ENCODE data around the gene ICE1. TPM values are rescaled to one million over a fixed set of nuclear protein-coding genes. Genes with fewer than 3 reads are reported as not detected.
"Not testable (repeated sequence)": the region's sequence is repeated elsewhere in the genome, so short reads cannot be mapped to it uniquely, and the experiment has no call there.

The ICE1 gene
- total and polyA plus RNA-seq, 2 donors = 11.1 to 20.3 TPM

DNA sequence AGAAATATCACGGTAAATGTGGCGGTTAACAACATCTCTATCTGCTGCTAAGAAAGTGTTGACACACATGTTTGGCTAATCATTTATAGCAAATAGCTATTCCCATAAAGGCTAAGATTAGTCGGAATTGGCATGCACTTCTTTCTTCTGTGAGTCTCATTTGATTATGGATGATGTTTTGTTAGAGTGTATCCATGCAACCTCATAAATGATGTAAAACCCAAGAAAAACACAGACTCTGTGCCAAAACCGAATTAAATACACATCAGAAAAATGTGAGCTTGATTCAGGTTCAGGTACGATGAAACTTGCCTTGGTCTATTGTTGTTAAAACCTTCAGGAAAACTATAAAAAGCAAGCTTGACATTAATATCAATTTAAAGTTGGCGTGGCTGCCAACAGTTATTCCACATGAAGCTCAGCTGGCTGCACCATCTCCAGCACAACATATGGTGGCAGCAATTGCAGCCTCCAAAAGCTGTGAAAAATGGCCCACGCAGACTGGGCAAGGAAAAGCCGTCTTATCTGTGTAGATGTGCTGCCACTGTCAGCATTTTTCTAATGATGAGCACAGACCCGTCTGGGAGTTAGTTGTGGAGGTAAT lies 41.1 kb upstream of the ICE1 start:
- no peaks in the 10 kb centered on the region for H3K27me3 ChIP-seq (ENCODE audit: control insufficient read depth in 2 of 2, insufficient read depth in 1 of 2, low read length in 1 of 2)
- no peak for DNase-seq (ENCODE audit: low read depth in 6 of 9, low spot score in 9 of 9)
- H3K9me3 ChIP-seq (ENCODE audit: control insufficient read depth in 2 of 2, insufficient read depth in 1 of 2, low read length in 1 of 2) = peaks cover 0 to under 1% of the 10 kb centered on the region in 2 donors
- no peak overlapping the region for H3K27ac ChIP-seq (ENCODE audit: low read depth in 1 of 2, low read length in 1 of 2)
- no peaks in the 10 kb centered on the region for H3K36me3 ChIP-seq (ENCODE audit: control insufficient read depth in 2 of 2, insufficient read depth in 2 of 2, low read length in 1 of 2)
- H3K4me3 ChIP-seq (ENCODE audit: low read length in 2 of 2) = no peak overlapping the region
- 92% methylated on average over 9 of the region's 9 CpGs for WGBS
- no peaks in the 10 kb centered on the region for H3K4me1 ChIP-seq (ENCODE audit: control insufficient read depth in 2 of 2, insufficient read depth in 2 of 2, low read length in 2 of 2)

DNA sequence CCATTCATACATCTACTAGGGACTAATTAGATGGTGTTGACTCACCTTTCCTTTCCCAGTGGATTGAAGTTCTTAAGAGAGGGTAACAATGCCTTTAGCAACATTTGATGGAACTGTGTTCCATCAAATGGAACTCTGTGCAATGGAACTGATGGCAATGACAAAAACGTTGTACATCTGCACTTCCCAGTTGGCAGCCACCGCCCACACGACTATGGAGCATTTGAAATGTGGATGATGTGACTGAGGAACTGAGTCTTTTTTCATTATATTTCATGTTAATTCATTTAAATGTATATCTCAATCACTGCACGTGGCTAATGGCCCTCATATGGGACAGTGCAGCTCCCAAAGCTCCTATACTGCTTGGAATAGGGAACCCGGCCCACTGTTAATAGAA lies 39.0 kb upstream of the ICE1 start:
- Histone ChIP-seq H3K36me3 (ENCODE audit: control insufficient read depth in 2 of 2, insufficient read depth in 2 of 2, low read length in 1 of 2) (no peaks in the 10 kb centered on the region), H3K9me3 (ENCODE audit: control insufficient read depth in 2 of 2, insufficient read depth in 1 of 2, low read length in 1 of 2) (no peaks in the 10 kb centered on the region), H3K4me1 (ENCODE audit: control insufficient read depth in 2 of 2, insufficient read depth in 2 of 2, low read length in 2 of 2) (no peaks in the 10 kb centered on the region), H3K27me3 (ENCODE audit: control insufficient read depth in 2 of 2, insufficient read depth in 1 of 2, low read length in 1 of 2) (no peaks in the 10 kb centered on the region), H3K4me3 (ENCODE audit: low read length in 2 of 2) (no peak overlapping the region), H3K27ac (ENCODE audit: low read depth in 1 of 2, low read length in 1 of 2) (no peak overlapping the region)
- WGBS = 89% methylated on average over 5 of the region's 5 CpGs
- no peak for DNase-seq (ENCODE audit: low read depth in 6 of 9, low spot score in 9 of 9)

DNA sequence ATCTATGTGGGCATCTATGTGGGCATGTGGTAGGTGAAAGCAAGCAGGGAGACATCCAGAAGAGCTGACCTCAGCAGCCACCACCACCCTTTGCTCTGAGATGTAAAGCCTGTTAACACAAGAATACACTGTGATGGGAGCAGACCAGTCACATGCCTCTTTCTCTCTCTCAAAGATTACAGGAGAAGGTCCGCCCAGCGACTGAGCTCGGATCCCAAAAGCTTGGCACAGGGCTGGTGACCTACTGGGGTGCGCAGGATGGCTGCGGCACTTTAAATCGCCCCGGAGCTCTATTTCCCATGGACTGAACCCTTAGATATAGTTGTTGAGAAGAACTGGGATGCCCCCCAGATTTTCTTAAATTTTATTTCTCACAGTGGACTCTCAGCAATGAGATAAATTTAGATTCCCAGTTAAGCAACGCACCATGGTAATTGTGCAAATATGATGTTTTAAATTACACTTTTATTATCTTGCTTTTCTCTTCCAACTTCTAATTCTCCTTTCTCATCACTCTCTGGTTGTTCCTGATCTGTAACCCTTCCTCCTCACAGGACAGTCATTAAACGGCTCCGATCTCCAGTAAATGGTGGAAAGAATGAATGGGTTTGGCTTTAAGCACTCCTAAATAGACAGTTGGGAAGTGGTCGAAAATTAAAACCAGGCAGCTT lies 37.7 kb upstream of the ICE1 start:
- H3K36me3 ChIP-seq (ENCODE audit: control insufficient read depth in 2 of 2, insufficient read depth in 2 of 2, low read length in 1 of 2) = no peaks in the 10 kb centered on the region
- H3K4me1 ChIP-seq (ENCODE audit: control insufficient read depth in 2 of 2, insufficient read depth in 2 of 2, low read length in 2 of 2) = no peaks in the 10 kb centered on the region
- H3K4me3 ChIP-seq (ENCODE audit: low read length in 2 of 2) = no peak overlapping the region
- no peaks in the 10 kb centered on the region for H3K27me3 ChIP-seq (ENCODE audit: control insufficient read depth in 2 of 2, insufficient read depth in 1 of 2, low read length in 1 of 2)
- H3K27ac ChIP-seq (ENCODE audit: low read depth in 1 of 2, low read length in 1 of 2) = no peak overlapping the region
- WGBS = 93% methylated on average over 11 of the region's 11 CpGs
- no peak for DNase-seq (ENCODE audit: low read depth in 6 of 9, low spot score in 9 of 9)
- no peaks in the 10 kb centered on the region for H3K9me3 ChIP-seq (ENCODE audit: control insufficient read depth in 2 of 2, insufficient read depth in 1 of 2, low read length in 1 of 2)

DNA sequence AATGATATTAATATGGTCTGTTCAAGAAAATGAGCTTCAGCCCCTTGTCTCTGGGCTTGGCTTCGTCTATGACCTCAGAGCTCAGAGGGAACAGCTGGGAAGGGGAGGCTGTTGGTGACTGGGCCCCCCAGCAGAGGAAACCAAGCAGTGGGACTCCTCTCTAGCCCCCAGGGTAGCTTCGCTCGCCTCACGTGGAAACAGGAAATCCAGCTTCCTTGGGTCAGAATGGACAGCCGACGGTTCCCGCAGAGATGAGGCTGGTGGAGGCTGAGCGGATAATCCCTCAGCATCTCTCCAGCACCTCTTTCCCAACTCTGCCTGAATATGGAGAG lies 37.2 kb upstream of the ICE1 start:
- no peaks in the 10 kb centered on the region for H3K36me3 ChIP-seq (ENCODE audit: control insufficient read depth in 2 of 2, insufficient read depth in 2 of 2, low read length in 1 of 2)
- no peaks in the 10 kb centered on the region for H3K27me3 ChIP-seq (ENCODE audit: control insufficient read depth in 2 of 2, insufficient read depth in 1 of 2, low read length in 1 of 2)
- WGBS = 50% methylated on average over 8 of the region's 8 CpGs
- H3K4me3 ChIP-seq (ENCODE audit: low read length in 2 of 2) = no peak overlapping the region
- no peak for DNase-seq (ENCODE audit: low read depth in 6 of 9, low spot score in 9 of 9)
- no peak overlapping the region for H3K27ac ChIP-seq (ENCODE audit: low read depth in 1 of 2, low read length in 1 of 2)
- no peaks in the 10 kb centered on the region for H3K9me3 ChIP-seq (ENCODE audit: control insufficient read depth in 2 of 2, insufficient read depth in 1 of 2, low read length in 1 of 2)
- H3K4me1 ChIP-seq (ENCODE audit: control insufficient read depth in 2 of 2, insufficient read depth in 2 of 2, low read length in 2 of 2) = no peaks in the 10 kb centered on the region

DNA sequence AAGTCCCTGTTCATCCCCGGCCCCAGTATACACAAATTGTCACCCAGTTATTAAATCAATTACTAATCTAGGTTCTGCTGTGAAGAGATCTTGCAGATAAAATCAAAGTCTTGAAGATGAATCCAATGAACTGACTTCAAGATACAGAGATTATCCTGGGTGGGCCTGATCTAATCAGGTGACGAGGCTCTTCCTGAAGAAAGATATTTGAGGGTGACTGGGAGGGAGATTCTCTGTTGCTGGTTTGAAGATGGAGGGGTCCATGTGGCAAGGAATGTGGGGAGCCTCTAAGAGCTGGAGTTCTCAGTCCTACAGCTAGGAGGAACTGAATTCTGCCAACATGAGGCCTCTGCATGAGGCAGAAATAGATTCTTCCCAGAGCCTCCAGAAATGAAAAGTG lies 36.1 kb upstream of the ICE1 start:
- Histone ChIP-seq H3K27ac (ENCODE audit: low read depth in 1 of 2, low read length in 1 of 2) (no peak overlapping the region), H3K9me3 (ENCODE audit: control insufficient read depth in 2 of 2, insufficient read depth in 1 of 2, low read length in 1 of 2) (no peaks in the 10 kb centered on the region), H3K36me3 (ENCODE audit: control insufficient read depth in 2 of 2, insufficient read depth in 2 of 2, low read length in 1 of 2) (no peaks in the 10 kb centered on the region), H3K27me3 (ENCODE audit: control insufficient read depth in 2 of 2, insufficient read depth in 1 of 2, low read length in 1 of 2) (no peaks in the 10 kb centered on the region), H3K4me3 (ENCODE audit: low read length in 2 of 2) (no peak overlapping the region), H3K4me1 (ENCODE audit: control insufficient read depth in 2 of 2, insufficient read depth in 2 of 2, low read length in 2 of 2) (no peaks in the 10 kb centered on the region)
- 91% methylated on average over 2 of the region's 2 CpGs for WGBS
- DNase-seq (ENCODE audit: low read depth in 6 of 9, low spot score in 9 of 9) = no peak

DNA sequence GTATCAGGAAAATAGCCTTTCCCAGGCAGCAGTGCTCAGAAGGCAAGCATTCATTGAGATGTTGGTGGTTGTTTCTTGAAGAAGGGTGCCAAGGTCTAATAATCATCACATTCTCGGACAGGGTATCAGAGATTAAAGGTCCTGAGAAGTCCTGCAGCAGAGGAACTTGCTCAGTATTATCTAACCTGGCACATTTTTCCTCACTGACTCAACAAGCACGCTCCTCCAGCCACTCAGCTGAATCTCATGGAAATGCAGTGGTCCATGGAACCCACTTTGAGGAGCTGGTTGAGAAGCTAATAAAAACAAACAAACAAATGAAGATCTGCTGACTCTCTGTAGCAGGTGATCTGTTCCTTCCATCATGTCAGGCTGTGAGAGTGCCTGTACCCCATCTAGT lies 35.3 kb upstream of the ICE1 start:
- no peak overlapping the region for H3K4me3 ChIP-seq (ENCODE audit: low read length in 2 of 2)
- no peaks in the 10 kb centered on the region for H3K27me3 ChIP-seq (ENCODE audit: control insufficient read depth in 2 of 2, insufficient read depth in 1 of 2, low read length in 1 of 2)
- no peaks in the 10 kb centered on the region for H3K36me3 ChIP-seq (ENCODE audit: control insufficient read depth in 2 of 2, insufficient read depth in 2 of 2, low read length in 1 of 2)
- H3K27ac ChIP-seq (ENCODE audit: low read depth in 1 of 2, low read length in 1 of 2) = no peak overlapping the region
- WGBS = 92% methylated on average over 2 of the region's 2 CpGs
- no peak for DNase-seq (ENCODE audit: low read depth in 6 of 9, low spot score in 9 of 9)
- H3K9me3 ChIP-seq (ENCODE audit: control insufficient read depth in 2 of 2, insufficient read depth in 1 of 2, low read length in 1 of 2) = no peaks in the 10 kb centered on the region
- no peaks in the 10 kb centered on the region for H3K4me1 ChIP-seq (ENCODE audit: control insufficient read depth in 2 of 2, insufficient read depth in 2 of 2, low read length in 2 of 2)

DNA sequence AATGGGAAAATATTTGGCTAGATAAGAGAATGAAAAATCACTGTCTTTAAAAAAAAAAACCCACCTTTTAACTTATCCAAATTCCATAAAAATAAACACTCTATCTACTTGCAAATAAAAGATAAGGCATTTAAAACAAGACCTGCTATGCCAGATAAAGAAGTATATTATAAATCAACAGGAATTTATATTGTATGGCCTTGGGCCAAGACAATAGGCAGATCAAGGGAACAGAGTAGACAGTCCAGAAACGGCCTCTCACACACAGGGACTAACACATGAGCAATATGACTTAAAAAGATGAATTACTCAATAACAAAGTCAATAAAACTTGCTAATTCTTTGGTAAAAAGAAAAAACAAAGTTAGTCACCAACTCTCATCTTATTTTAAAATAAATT lies 34.7 kb upstream of the ICE1 start:
- WGBS = 77% methylated on average over 1 of the region's 1 CpG
- H3K27ac ChIP-seq (ENCODE audit: low read depth in 1 of 2, low read length in 1 of 2) = no peak overlapping the region
- no peaks in the 10 kb centered on the region for H3K27me3 ChIP-seq (ENCODE audit: control insufficient read depth in 2 of 2, insufficient read depth in 1 of 2, low read length in 1 of 2)
- H3K4me1 ChIP-seq (ENCODE audit: control insufficient read depth in 2 of 2, insufficient read depth in 2 of 2, low read length in 2 of 2) = no peaks in the 10 kb centered on the region
- no peaks in the 10 kb centered on the region for H3K9me3 ChIP-seq (ENCODE audit: control insufficient read depth in 2 of 2, insufficient read depth in 1 of 2, low read length in 1 of 2)
- no peak for DNase-seq (ENCODE audit: low read depth in 6 of 9, low spot score in 9 of 9)
- H3K4me3 ChIP-seq (ENCODE audit: low read length in 2 of 2) = no peak overlapping the region
- no peaks in the 10 kb centered on the region for H3K36me3 ChIP-seq (ENCODE audit: control insufficient read depth in 2 of 2, insufficient read depth in 2 of 2, low read length in 1 of 2)

DNA sequence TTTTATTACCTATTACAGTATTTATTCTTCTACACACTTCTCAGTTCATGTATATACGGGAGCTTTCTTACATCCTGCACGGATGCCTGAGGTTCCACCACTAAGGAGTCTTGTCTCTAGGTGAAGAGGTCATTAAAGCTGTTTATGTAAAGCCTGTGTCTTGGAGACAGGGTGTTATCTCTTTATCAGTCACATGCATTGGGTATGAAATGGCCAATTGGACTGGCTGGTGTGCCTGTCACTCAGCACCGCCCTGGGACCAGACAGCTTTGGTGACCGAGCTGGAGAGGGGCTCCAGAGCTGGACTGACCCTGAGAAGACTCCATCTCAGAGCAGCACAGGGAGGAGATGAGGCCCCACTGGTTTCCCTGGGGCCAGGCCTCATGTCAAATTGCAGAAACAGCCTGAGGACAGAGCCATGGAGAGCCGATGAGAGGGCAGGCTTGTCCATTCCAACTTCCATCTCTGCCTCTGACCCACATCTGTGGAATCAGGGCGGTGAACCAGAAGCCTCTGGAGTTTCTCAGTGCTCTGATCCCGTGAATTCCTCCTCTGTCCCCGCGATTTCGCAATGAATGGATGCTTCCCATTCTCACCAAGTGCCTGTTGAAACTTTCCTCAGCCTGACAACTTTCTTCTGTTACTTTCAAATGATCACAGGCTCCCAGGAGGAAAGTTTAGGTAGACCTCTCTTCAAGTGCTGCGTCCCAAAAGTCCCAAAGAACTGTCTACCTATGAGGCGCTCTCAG lies 32.2 kb upstream of the ICE1 start:
- DNase-seq (ENCODE audit: low read depth in 6 of 9, low spot score in 9 of 9); H3K4me3 ChIP-seq (ENCODE audit: low read length in 2 of 2); H3K27me3 ChIP-seq (ENCODE audit: control insufficient read depth in 2 of 2, insufficient read depth in 1 of 2, low read length in 1 of 2); H3K27ac ChIP-seq (ENCODE audit: low read depth in 1 of 2, low read length in 1 of 2); H3K4me1 ChIP-seq (ENCODE audit: control insufficient read depth in 2 of 2, insufficient read depth in 2 of 2, low read length in 2 of 2); H3K9me3 ChIP-seq (ENCODE audit: control insufficient read depth in 2 of 2, insufficient read depth in 1 of 2, low read length in 1 of 2); H3K36me3 ChIP-seq (ENCODE audit: control insufficient read depth in 2 of 2, insufficient read depth in 2 of 2, low read length in 1 of 2): not testable (repeated sequence)
- WGBS = 93% methylated on average over 12 of the region's 12 CpGs

DNA sequence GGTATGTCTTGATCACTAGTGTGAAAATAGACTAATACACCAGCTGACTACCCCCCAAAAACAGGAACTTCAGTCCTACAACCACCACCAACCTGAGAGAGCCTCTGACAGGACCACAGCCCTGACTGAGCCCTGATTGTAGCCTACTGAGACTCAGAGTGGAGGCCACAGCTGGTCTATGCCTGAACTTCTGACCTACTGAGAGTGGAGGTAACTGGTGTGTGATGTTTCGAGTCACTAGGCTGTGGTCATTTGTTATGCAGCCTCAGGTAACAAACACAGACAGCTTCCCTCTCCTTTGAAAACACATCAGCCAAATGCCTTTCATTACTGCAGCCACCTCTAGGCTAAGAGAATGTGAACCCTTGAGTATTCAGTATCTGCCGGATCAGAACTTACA lies 30.0 kb upstream of the ICE1 start:
- not testable (repeated sequence) for H3K27ac ChIP-seq (ENCODE audit: low read depth in 1 of 2, low read length in 1 of 2); H3K36me3 ChIP-seq (ENCODE audit: control insufficient read depth in 2 of 2, insufficient read depth in 2 of 2, low read length in 1 of 2)

More for the DNA sequence above, 30.0 kb upstream of the ICE1 start:
- H3K27me3 ChIP-seq (ENCODE audit: control insufficient read depth in 2 of 2, insufficient read depth in 1 of 2, low read length in 1 of 2); H3K9me3 ChIP-seq (ENCODE audit: control insufficient read depth in 2 of 2, insufficient read depth in 1 of 2, low read length in 1 of 2); DNase-seq (ENCODE audit: low read depth in 6 of 9, low spot score in 9 of 9); H3K4me3 ChIP-seq (ENCODE audit: low read length in 2 of 2); H3K4me1 ChIP-seq (ENCODE audit: control insufficient read depth in 2 of 2, insufficient read depth in 2 of 2, low read length in 2 of 2): not testable (repeated sequence)
- WGBS = 98% methylated on average over 2 of the region's 2 CpGs
